Parathyroid adenoma (tissue), 2 donors: ENCODE data around the gene NKAPD1.

Experiments
- H2AFZ ChIP-seq: fragments of 300-600 bp; sonication (generic); one replicate; pipeline ENCODE4 v1.7.0; 2017; ENCODE audit warnings: antibody characterized with exemption, mild to moderate bottlenecking
- H3K27ac ChIP-seq: fragments of 300-600 bp; sonication (generic); one replicate; pipeline ENCODE4 v1.7.0; 2017
- H3K27me3 ChIP-seq: fragments of 300-600 bp; sonication (generic); one replicate; pipeline ENCODE4 v1.7.0; 2017; ENCODE audit warnings: low read length; ENCODE audit not compliant: control insufficient read depth, insufficient read depth
- H3K36me3 ChIP-seq: fragments of 300-600 bp; sonication (generic); one replicate; pipeline ENCODE4 v1.7.0; 2017; ENCODE audit warnings: low read length; ENCODE audit not compliant: control insufficient read depth, insufficient read depth
- H3K4me1 ChIP-seq: fragments of 300-600 bp; sonication (generic); one replicate; pipeline ENCODE4 v1.7.0; 2017; ENCODE audit warnings: control low read depth
- H3K4me2 ChIP-seq: fragments of 300-600 bp; sonication (generic); one replicate; pipeline ENCODE4 v1.7.0; 2017; ENCODE audit warnings: low read length
- H3K4me3 ChIP-seq: fragments of 300-600 bp; sonication (generic); one replicate; pipeline ENCODE4 v1.7.0; 2017; ENCODE audit warnings: low read depth, low read length
- H3K79me2 ChIP-seq: fragments of 300-600 bp; sonication (generic); one replicate; pipeline ENCODE4 v1.7.0; 2017; ENCODE audit warnings: control low read depth
- H3K9ac ChIP-seq: fragments of 300-600 bp; sonication (generic); one replicate; pipeline ENCODE4 v1.7.0; 2017; ENCODE audit warnings: mild to moderate bottlenecking
- H3K9me3 ChIP-seq: fragments of 300-600 bp; sonication (generic); one replicate; pipeline ENCODE4 v1.7.0; 2017; ENCODE audit warnings: low read length; ENCODE audit not compliant: control insufficient read depth
- TF ChIP-seq, protein P1 (sequence below): fragments of 300-600 bp; sonication (generic); IDR thresholded peaks from one replicate; pipeline ENCODE4 v1.7.0; 2017; ENCODE audit warnings: antibody characterized with exemption, mild to moderate bottlenecking
- donor health status: primary hyperparathyroidism.

The NKAPD1 gene

DNA sequence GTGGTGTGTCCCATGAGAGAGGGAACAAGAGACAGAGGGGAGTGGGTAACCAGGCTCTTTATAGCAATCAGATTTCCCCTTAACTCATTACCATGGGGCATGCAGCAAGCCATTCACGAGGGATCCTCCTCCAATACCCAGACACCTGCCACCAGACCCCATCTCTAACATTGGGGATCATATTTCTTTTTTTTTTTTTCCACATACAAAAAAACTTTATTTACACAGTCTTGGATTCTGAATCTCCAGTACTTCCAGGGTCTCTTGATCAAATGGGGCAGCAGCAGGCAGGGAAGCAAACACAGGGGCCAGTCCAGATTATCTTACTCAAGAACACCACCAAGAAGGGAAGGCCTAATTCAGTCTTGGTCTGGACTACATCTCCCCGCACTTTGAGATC is 44.6 kb upstream of the NKAPD1 start:
- Histone ChIP-seq H3K4me1 (no peaks in the 10 kb centered on the region), H3K4me2 (no peak overlapping the region), H3K79me2 (no peaks in the 10 kb centered on the region), H3K4me3 (no peak overlapping the region), H3K27me3 (no peaks in the 10 kb centered on the region), H3K36me3 (no peaks in the 10 kb centered on the region), H3K9me3 (no peaks in the 10 kb centered on the region), H3K9ac (no peak overlapping the region), H2AFZ (no peak overlapping the region), H3K27ac (no peak overlapping the region)
- TF ChIP-seq, protein P1, sequence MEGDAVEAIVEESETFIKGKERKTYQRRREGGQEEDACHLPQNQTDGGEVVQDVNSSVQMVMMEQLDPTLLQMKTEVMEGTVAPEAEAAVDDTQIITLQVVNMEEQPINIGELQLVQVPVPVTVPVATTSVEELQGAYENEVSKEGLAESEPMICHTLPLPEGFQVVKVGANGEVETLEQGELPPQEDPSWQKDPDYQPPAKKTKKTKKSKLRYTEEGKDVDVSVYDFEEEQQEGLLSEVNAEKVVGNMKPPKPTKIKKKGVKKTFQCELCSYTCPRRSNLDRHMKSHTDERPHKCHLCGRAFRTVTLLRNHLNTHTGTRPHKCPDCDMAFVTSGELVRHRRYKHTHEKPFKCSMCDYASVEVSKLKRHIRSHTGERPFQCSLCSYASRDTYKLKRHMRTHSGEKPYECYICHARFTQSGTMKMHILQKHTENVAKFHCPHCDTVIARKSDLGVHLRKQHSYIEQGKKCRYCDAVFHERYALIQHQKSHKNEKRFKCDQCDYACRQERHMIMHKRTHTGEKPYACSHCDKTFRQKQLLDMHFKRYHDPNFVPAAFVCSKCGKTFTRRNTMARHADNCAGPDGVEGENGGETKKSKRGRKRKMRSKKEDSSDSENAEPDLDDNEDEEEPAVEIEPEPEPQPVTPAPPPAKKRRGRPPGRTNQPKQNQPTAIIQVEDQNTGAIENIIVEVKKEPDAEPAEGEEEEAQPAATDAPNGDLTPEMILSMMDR: no peak

DNA sequence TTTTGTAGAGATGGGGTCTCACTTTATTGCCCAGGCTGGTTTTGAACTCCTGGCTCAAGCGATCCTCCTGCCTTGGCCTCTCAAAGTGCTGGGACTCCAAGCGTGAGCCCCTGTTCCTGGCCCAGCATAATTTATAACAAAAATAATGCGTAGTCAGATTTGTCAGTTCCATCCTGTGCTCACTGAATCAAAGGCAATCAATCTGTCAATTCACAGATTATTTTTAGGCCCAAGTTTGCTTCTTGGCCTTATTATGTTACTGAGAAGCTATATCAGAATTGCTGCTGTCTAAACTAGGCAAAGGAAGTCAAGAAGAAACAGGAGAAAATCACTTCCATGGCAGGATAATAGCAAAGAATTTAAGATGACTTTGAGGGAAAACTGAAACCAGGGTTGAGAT is 40.2 kb upstream of the NKAPD1 start:
- no peaks in the 10 kb centered on the region for H3K9me3 ChIP-seq
- H3K79me2 ChIP-seq: no peaks in the 10 kb centered on the region
- H3K27me3 ChIP-seq: no peaks in the 10 kb centered on the region
- no peaks in the 10 kb centered on the region for H3K4me1 ChIP-seq
- H3K4me2 ChIP-seq: no peak overlapping the region
- H3K36me3 ChIP-seq: no peaks in the 10 kb centered on the region
- TF ChIP-seq, protein P1: no peak
- H3K27ac ChIP-seq: no peak overlapping the region
- H3K4me3 ChIP-seq: no peak overlapping the region
- no peak overlapping the region for H2AFZ ChIP-seq
- no peak overlapping the region for H3K9ac ChIP-seq

DNA sequence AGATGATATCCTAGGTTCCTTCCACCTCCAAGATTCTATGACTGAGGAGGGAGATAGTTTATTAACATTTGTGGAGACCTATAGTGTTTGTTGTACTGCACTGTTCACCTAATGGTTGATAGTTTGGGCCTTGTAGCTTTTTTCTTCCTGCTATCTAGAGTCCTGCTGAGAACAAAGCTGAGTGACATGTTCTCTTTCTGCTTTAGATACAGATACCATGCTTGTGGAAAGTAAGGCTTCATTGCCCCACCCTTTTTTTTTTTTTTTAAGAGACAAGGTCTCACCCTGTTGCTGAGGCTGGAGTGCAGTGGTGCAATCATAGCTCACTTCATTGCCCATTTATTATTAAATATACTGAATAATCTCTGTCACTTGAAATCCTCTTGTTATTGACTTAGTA is 36.6 kb upstream of the NKAPD1 start:
- no peak overlapping the region for H3K4me2 ChIP-seq
- H3K4me3 ChIP-seq: no peak overlapping the region
- H2AFZ ChIP-seq: no peak overlapping the region
- no peaks in the 10 kb centered on the region for H3K4me1 ChIP-seq
- no peak overlapping the region for H3K27ac ChIP-seq
- H3K9me3 ChIP-seq: no peaks in the 10 kb centered on the region
- no peak overlapping the region for H3K9ac ChIP-seq
- H3K36me3 ChIP-seq: no peaks in the 10 kb centered on the region
- H3K79me2 ChIP-seq: no peaks in the 10 kb centered on the region
- H3K27me3 ChIP-seq: no peaks in the 10 kb centered on the region
- TF ChIP-seq, protein P1: no peak

DNA sequence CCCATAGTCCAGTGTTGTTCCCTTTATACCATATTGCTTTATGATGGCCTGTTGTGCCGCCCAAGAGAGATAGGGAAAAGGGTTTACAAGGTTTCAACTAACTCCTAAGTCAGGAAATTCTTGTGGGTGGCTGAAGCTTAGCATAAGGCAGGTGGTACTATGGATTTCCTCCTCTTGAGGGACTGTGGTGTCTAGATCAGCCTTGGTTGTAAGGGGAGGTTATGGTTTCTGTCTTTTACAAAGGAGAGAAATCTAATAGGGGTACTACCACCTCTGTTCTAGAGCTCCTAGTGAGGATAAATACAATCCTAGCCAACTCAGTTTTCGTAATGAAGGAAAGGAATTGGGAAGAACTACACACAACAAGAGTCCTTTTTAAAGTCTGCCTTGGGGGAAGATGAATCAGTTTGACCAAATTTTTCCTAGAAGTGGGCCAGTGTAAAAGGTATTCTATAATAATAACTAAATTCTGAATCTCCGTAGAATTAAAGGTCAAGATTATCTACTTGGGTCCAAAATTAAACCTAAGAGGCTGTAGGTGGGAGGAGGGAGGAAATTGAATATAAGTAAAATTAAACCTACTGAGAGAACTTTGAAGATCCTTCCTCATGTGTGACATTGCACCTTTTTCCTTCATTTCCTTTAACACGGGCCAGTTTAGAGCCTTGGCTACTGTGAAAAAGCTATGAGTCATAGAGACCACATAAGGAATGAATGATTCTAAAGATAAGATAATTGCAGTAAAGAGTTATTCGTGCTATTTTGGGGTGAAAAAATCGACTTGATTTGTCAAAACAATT is 31.7 kb upstream of the NKAPD1 start:
- Histone ChIP-seq H3K4me2 (no peak overlapping the region), H3K4me3 (no peak overlapping the region), H3K36me3 (no peaks in the 10 kb centered on the region), H3K9me3 (no peaks in the 10 kb centered on the region), H3K79me2 (no peaks in the 10 kb centered on the region), H3K27me3 (no peaks in the 10 kb centered on the region), H3K9ac (no peak overlapping the region), H3K27ac (no peak overlapping the region), H3K4me1 (no peaks in the 10 kb centered on the region), H2AFZ (no peak overlapping the region)
- TF ChIP-seq, protein P1: no peak

DNA sequence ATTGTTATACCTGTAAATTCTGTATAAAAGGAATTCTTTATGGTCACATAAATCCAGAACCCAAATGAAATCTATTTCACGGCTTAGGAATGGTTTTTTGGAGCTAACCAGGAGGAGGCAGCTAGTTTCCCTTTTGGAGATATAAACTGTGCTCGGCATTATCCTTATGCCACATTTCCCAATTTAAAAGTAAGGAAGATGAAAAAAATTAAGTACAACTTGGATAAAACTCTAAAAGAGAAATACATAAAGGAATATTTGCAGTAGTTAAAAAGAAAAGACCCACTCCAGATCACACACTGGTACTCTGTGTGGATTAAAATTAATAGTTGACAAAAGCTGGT is 31.2 kb upstream of the NKAPD1 start:
- Histone ChIP-seq H2AFZ (no peak overlapping the region), H3K4me1 (no peaks in the 10 kb centered on the region), H3K79me2 (no peaks in the 10 kb centered on the region), H3K36me3 (no peaks in the 10 kb centered on the region), H3K4me2 (no peak overlapping the region), H3K9me3 (no peaks in the 10 kb centered on the region), H3K9ac (no peak overlapping the region), H3K4me3 (no peak overlapping the region), H3K27ac (no peak overlapping the region), H3K27me3 (no peaks in the 10 kb centered on the region)
- TF ChIP-seq, protein P1: no peak
